A549 (cell line): Measurements from ENCODE around the gene VSIR. TPM values are rescaled to one million over a fixed set of nuclear protein-coding genes. Genes with fewer than 3 reads are reported as not detected.

Source experiments
- BHLHE40 ChIP-seq: IDR thresholded peaks from 2 replicates; pipeline ENCODE4 v1.6.1; 2012; ENCODE audit warnings: low read depth, low read length, inconsistent platforms
- CBX2 ChIP-seq: fragments of 200-600 bp; sonication (generic); IDR thresholded peaks from 2 replicates; pipeline ENCODE4 v1.6.1; 2016; ENCODE audit warnings: low read depth, mild to moderate bottlenecking, borderline replicate concordance
- CHD2 ChIP-seq: fragments of 150-350 bp; IDR thresholded peaks from 2 replicates; pipeline ENCODE4 v1.6.1; 2014; ENCODE audit warnings: low read length; ENCODE audit not compliant: partially characterized antibody
- CHD4 ChIP-seq: fragments of 200-600 bp; sonication (generic); IDR thresholded peaks from 2 replicates; pipeline ENCODE4 v1.6.1; 2016; ENCODE audit warnings: antibody characterized with exemption, mild to moderate bottlenecking, borderline replicate concordance
- E2F6 ChIP-seq: IDR thresholded peaks from 2 replicates; pipeline ENCODE4 v1.6.1; 2012; ENCODE audit warnings: low read depth, borderline replicate concordance
- EP300 ChIP-seq, 2 experiments: fragments of >200 bp; sonication (Bioruptor Twin); formaldehyde crosslinking; IDR thresholded peaks; 2 replicates in 1 of 2; 3 replicates in 1 of 2; pipeline ENCODE4 v1.6.1; 2016 to 2017
- FOXS1 ChIP-seq: fragments of 250-450 bp; sonication (Bioruptor Pico); IDR thresholded peaks from 2 replicates; pipeline ENCODE4 v1.5.0; 2020; ENCODE audit warnings: mild to moderate bottlenecking, moderate library complexity
- HDAC2 ChIP-seq: fragments of 200-600 bp; sonication (generic); IDR thresholded peaks from 2 replicates; pipeline ENCODE4 v1.6.1; 2016
- HEYL ChIP-seq: fragments of 250-450 bp; sonication (Bioruptor Pico); IDR thresholded peaks from 2 replicates; pipeline ENCODE4 v1.8.0; 2021; ENCODE audit warnings: mild to moderate bottlenecking, moderate library complexity
- HMGXB4 ChIP-seq: fragments of 250-450 bp; sonication (Bioruptor Pico); IDR thresholded peaks from 2 replicates; pipeline ENCODE4 v1.5.0; 2021; ENCODE audit warnings: mild to moderate bottlenecking, moderate library complexity, borderline replicate concordance
- HOXB13 ChIP-seq: fragments of 250-450 bp; sonication (Bioruptor Pico); IDR thresholded peaks from 2 replicates; pipeline ENCODE4 v1.5.0; 2020; ENCODE audit warnings: low read depth, mild to moderate bottlenecking, moderate library complexity
- HOXB5 ChIP-seq: fragments of 250-450 bp; sonication (Bioruptor Pico); IDR thresholded peaks from 2 replicates; pipeline ENCODE4 v1.5.0; 2020; ENCODE audit warnings: mild to moderate bottlenecking, moderate library complexity
- MYC ChIP-seq: IDR thresholded peaks from 2 replicates; pipeline ENCODE4 v1.6.1; 2012; ENCODE audit warnings: mild to moderate bottlenecking, inconsistent platforms, low read length, improper control_type of control experiment, borderline replicate concordance
- NFE2L2 ChIP-seq: fragments of 150-350 bp; conservative IDR thresholded peaks from 2 replicates; pipeline ENCODE4 v1.6.1; 2014; ENCODE audit warnings: low read length
- NPAS2 ChIP-seq: fragments of 250-450 bp; sonication (Bioruptor Pico); IDR thresholded peaks from 2 replicates; pipeline ENCODE4 v1.8.0; 2022; ENCODE audit warnings: mild to moderate bottlenecking, moderate library complexity, borderline replicate concordance
- RARB ChIP-seq: fragments of 250-450 bp; sonication (Bioruptor Pico); IDR thresholded peaks from 2 replicates; pipeline ENCODE4 v1.8.0; 2021; ENCODE audit warnings: mild to moderate bottlenecking, moderate library complexity
- RCOR1 ChIP-seq: fragments of 150-350 bp; IDR thresholded peaks from 2 replicates; pipeline ENCODE4 v1.6.1; 2014; ENCODE audit warnings: antibody characterized with exemption, low read length, low read depth
- USF2 ChIP-seq: fragments of 450-650 bp; IDR thresholded peaks from 2 replicates; pipeline ENCODE4 v1.6.1; 2014; ENCODE audit warnings: antibody characterized with exemption
- ZC3H11A ChIP-seq: fragments of 450-650 bp; IDR thresholded peaks from 2 replicates; pipeline ENCODE4 v1.6.1; 2014; ENCODE audit warnings: antibody characterized with exemption, mild to moderate bottlenecking
- ZNF302 ChIP-seq: fragments of 250-450 bp; sonication (Bioruptor Pico); IDR thresholded peaks from 2 replicates; pipeline ENCODE4 v1.9.0; 2021; ENCODE audit warnings: inconsistent platforms, mild to moderate bottlenecking, moderate library complexity
- polyA plus RNA-seq, 4 experiments: library from polyadenylated mRNA; depleted of rRNA in 3 of 4; stranded (reverse); fragments of >200 nt; fragmentation: RNase III in 1 of 4; extraction: RNeasy Plus Mini Kit Qiagen cat#74134 plus additional on column Dnase treatment in 1 of 4; gene quantifications; 2 replicates in 3 of 4; 3 replicates in 1 of 4; pipeline ENCODE4 v1.2.3, GENCODE V29; 2011 to 2017
- TF ChIP-seq, protein P1 (sequence below): fragments of 200-600 bp; sonication (generic); IDR thresholded peaks from 2 replicates; pipeline ENCODE4 v1.6.1; 2016; ENCODE audit warnings: antibody characterized with exemption, mild to moderate bottlenecking, moderate library complexity
- TF ChIP-seq, protein P2 (sequence below): IDR thresholded peaks from 2 replicates; pipeline ENCODE4 v1.6.1; 2012

The VSIR gene
- polyA plus RNA-seq, 2 of the 4 experiments (the other 2 are of a cell fraction), result 15.5 to 18.5 TPM

DNA sequence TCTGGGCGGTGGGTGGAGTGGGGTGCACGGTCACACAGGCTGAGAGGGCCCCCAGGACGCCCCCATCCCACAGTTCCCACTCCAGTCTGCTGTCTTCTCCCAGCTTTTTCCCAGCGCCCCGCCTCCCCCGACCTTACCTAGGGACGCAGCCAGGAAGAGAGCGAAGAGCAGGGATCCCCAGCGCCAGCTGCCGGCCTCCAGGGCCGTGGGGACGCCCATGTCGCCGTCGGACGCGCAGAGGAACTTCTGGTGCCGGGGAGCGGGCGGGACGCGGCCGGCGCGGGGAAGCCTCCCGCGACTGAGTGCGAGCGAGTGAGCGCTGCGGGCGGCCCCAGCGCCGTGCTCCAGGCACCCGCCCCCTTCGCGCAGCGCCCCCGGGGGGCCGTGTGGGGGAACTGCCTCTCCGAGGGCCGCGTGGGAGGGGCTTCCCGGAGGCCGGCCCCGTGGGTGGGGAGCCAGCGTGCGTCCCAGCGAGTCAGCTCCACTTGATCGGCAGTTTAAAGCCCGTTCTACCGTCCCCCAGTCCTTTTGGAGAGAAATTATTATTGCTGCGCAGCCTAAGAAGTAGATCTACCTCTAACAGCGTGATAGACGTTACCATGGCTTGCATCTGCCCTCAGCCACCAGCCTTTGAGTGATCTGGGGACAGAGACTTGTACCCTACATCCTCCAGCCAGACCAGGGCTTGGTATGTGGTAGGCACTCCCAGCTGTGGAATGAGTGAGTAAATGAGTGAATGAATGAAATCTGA is at the start of gene VSIR (continued):
- TF ChIP-seq, protein P1, sequence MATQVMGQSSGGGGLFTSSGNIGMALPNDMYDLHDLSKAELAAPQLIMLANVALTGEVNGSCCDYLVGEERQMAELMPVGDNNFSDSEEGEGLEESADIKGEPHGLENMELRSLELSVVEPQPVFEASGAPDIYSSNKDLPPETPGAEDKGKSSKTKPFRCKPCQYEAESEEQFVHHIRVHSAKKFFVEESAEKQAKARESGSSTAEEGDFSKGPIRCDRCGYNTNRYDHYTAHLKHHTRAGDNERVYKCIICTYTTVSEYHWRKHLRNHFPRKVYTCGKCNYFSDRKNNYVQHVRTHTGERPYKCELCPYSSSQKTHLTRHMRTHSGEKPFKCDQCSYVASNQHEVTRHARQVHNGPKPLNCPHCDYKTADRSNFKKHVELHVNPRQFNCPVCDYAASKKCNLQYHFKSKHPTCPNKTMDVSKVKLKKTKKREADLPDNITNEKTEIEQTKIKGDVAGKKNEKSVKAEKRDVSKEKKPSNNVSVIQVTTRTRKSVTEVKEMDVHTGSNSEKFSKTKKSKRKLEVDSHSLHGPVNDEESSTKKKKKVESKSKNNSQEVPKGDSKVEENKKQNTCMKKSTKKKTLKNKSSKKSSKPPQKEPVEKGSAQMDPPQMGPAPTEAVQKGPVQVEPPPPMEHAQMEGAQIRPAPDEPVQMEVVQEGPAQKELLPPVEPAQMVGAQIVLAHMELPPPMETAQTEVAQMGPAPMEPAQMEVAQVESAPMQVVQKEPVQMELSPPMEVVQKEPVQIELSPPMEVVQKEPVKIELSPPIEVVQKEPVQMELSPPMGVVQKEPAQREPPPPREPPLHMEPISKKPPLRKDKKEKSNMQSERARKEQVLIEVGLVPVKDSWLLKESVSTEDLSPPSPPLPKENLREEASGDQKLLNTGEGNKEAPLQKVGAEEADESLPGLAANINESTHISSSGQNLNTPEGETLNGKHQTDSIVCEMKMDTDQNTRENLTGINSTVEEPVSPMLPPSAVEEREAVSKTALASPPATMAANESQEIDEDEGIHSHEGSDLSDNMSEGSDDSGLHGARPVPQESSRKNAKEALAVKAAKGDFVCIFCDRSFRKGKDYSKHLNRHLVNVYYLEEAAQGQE, result no peak
- TF ChIP-seq CHD2 (no peak), HOXB5 (CRISPR knock-in tag) (peak; percentile 48; the same call in 1 of the 2 replicates), ZC3H11A (no peak), EP300 (IDR thresholded peaks at IDR 0.05) (no peak), USF2 (no peak), CHD4 (no peak), HMGXB4 (CRISPR knock-in tag) (no peak), CBX2 (no peak), HEYL (no peak), MYC (peak; percentile 75; the same call in 1 of the 2 replicates), NFE2L2 (no peak), NPAS2 (no peak), E2F6 (no peak), RARB (CRISPR knock-in tag) (no peak), RCOR1 (no peak), BHLHE40 (no peak), ZNF302 (CRISPR knock-in tag) (no peak), HDAC2 (no peak), HOXB13 (CRISPR knock-in tag) (no peak), FOXS1 (CRISPR knock-in tag) (no peak)
- TF ChIP-seq, protein P2, sequence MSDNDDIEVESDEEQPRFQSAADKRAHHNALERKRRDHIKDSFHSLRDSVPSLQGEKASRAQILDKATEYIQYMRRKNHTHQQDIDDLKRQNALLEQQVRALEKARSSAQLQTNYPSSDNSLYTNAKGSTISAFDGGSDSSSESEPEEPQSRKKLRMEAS, result peak; percentile 37
